Breast epithelium (tissue), 3 donors: ENCODE data around the gene RUBCNL.

Experiments used
- CTCF ChIP-seq, 3 donors: fragments of 450-650 bp; IDR thresholded peaks; one replicate each; pipeline ENCODE4 v1.5.1; 2016 to 2017; ENCODE audit warnings: antibody characterized with exemption in 3 of 3, mild to moderate bottlenecking in 3 of 3, moderate library complexity in 3 of 3
- POLR2AphosphoS5 ChIP-seq, 3 donors: sonication (generic); formaldehyde crosslinking; IDR thresholded peaks; one replicate each; pipeline ENCODE4 v1.6.1; 2017; ENCODE audit warnings: antibody characterized with exemption in 3 of 3

- TF ChIP-seq POLR2AphosphoS5 (IDR thresholded peaks at IDR 0.05) (no peak), CTCF (IDR thresholded peaks at IDR 0.05) (no peak)
Measured at GRCh38 chr13:46377554-46377953, 9.5 kb downstream of the RUBCNL start.
